Mammary epithelial cell (primary cell): ENCODE results near the gene ATG2B.

Experiments used
- EZH2 ChIP-seq: IDR thresholded peaks from 2 replicates; pipeline ENCODE4 v1.6.1; 2012; ENCODE audit warnings: low read length, inconsistent platforms, borderline replicate concordance
- TF ChIP-seq, protein P1 (sequence below), 2 donors: IDR thresholded peaks in 1 of 2; conservative IDR thresholded peaks in 1 of 2; 2 replicates each; pipeline ENCODE4 v1.5.1; 2011 to 2012; ENCODE audit warnings: inconsistent platforms in 2 of 2, low read length in 2 of 2, mild to moderate bottlenecking in 2 of 2, control low read depth in 1 of 2, low read depth in 1 of 2; ENCODE audit not compliant: insufficient read depth in 1 of 2; ENCODE audit errors: extremely low read depth in 1 of 2

DNA sequence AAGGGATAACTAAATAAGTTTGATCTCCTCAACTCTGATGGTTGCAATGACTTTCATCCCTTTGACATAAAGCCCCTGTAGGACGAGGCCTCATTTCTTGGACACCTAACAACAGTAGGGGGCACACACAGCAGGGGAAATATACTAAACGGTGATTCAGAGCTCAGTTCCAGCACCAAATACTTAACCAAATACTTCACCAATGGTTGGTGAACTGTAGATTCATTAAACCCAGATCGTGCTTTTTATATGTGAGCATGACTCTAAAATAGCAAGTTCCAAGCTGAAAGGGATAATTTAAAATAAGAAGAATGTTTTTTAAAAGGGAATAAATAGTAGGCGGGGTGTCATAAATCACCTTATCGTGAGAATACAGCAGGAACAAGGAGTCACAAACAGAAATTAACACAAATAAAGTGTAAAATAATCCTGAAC, 53.2 kb downstream of the ATG2B start:
- TF ChIP-seq EZH2, result no peak
- TF ChIP-seq, protein P1, sequence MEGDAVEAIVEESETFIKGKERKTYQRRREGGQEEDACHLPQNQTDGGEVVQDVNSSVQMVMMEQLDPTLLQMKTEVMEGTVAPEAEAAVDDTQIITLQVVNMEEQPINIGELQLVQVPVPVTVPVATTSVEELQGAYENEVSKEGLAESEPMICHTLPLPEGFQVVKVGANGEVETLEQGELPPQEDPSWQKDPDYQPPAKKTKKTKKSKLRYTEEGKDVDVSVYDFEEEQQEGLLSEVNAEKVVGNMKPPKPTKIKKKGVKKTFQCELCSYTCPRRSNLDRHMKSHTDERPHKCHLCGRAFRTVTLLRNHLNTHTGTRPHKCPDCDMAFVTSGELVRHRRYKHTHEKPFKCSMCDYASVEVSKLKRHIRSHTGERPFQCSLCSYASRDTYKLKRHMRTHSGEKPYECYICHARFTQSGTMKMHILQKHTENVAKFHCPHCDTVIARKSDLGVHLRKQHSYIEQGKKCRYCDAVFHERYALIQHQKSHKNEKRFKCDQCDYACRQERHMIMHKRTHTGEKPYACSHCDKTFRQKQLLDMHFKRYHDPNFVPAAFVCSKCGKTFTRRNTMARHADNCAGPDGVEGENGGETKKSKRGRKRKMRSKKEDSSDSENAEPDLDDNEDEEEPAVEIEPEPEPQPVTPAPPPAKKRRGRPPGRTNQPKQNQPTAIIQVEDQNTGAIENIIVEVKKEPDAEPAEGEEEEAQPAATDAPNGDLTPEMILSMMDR (conservative IDR thresholded peaks at IDR 0.05 in 1 of 2, IDR thresholded peaks at IDR 0.05 in 1 of 2; ENCODE audit: extremely low read depth in 1 of 2, insufficient read depth in 1 of 2, low read depth in 1 of 2, low read length in 2 of 2), result no peak
